GM21825 (cell line): ENCODE results near the gene MGLL.
"Not testable (repeated sequence)": the region's sequence is repeated elsewhere in the genome, so short reads cannot be mapped to it uniquely, and the experiment has no call there.

Experiments
- ATAC-seq: cut with Tn5 transposase; IDR thresholded peaks from one replicate; pipeline ENCODE4 v1.9.1; 2021; ENCODE audit warnings: mild to moderate bottlenecking, moderate library complexity; ENCODE audit not compliant: unreplicated experiment

Gene MGLL

GRCh38 chr3:127711021-127711695 is 111.2 kb downstream of the MGLL start:
- ATAC-seq: no peak

GRCh38 chr3:127710155-127710941 is 112.0 kb downstream of the MGLL start:
- ATAC-seq: no peak

GRCh38 chr3:127709320-127710060 is 112.8 kb downstream of the MGLL start:
- ATAC-seq: no peak

GRCh38 chr3:127708837-127709236 is 113.5 kb downstream of the MGLL start:
- ATAC-seq: no peak

- ATAC-seq: no peak
Measured at GRCh38 chr3:127707851-127708411, 114.4 kb downstream of the MGLL start.

GRCh38 chr3:127706785-127707351 is 115.4 kb downstream of the MGLL start:
- no peak for ATAC-seq

- ATAC-seq: no peak
Measured at GRCh38 chr3:127706312-127706711, 116.0 kb downstream of the MGLL start.

GRCh38 chr3:127704840-127705239 is 117.5 kb downstream of the MGLL start:
- ATAC-seq: not testable (repeated sequence)

- ATAC-seq: no peak
Measured at GRCh38 chr3:127702151-127702578, 120.2 kb downstream of the MGLL start.

- no peak for ATAC-seq
Measured at GRCh38 chr3:127701280-127701911, 120.9 kb downstream of the MGLL start.

GRCh38 chr3:127700406-127700805 is 121.9 kb downstream of the MGLL start:
- no peak for ATAC-seq

- ATAC-seq: no peak
Measured at GRCh38 chr3:127699416-127700300, 122.7 kb downstream of the MGLL start.

- ATAC-seq: no peak
Measured at GRCh38 chr3:127698691-127699415, 123.5 kb downstream of the MGLL start.

- ATAC-seq: no peak
Measured at GRCh38 chr3:127698286-127698685, 124.0 kb downstream of the MGLL start.

GRCh38 chr3:127697551-127698240 is 124.6 kb downstream of the MGLL start:
- no peak for ATAC-seq

- no peak for ATAC-seq
Measured at GRCh38 chr3:127694467-127695215, 127.7 kb downstream of the MGLL start.

GRCh38 chr3:127693336-127693843 is 128.9 kb downstream of the MGLL start:
- ATAC-seq: no peak
